Renal pelvis (tissue), 4 donors: ENCODE data around the gene CACNA1C. TPM values are rescaled to one million over a fixed set of nuclear protein-coding genes. Genes with fewer than 3 reads are reported as not detected.
"Not testable (repeated sequence)": the region's sequence is repeated elsewhere in the genome, so short reads cannot be mapped to it uniquely, and the experiment has no call there.

Experiments used
- DNase-seq: peaks from one replicate; pipeline ENCODE4 v3.0.0-alpha.2; 2013
- polyA plus RNA-seq, 3 donors: library from polyadenylated mRNA; unstranded; fragments of 120-200 nt; gene quantifications; one replicate each; pipeline ENCODE4 v1.2.1, GENCODE V29; 2013; ENCODE audit not compliant: insufficient read length in 3 of 3

The CACNA1C gene
- polyA plus RNA-seq, 3 donors: 7.1 to 12.2 (median 10.0) TPM

GRCh38 chr12:2074792-2075191, 22.0 kb downstream of the CACNA1C start:
- no peak for DNase-seq

- DNase-seq: no peak
Measured at GRCh38 chr12:2075508-2076195, 22.9 kb downstream of the CACNA1C start.

- no peak for DNase-seq
Measured at GRCh38 chr12:2076196-2076570, 23.4 kb downstream of the CACNA1C start.

GRCh38 chr12:2076728-2077127, 23.9 kb downstream of the CACNA1C start:
- no peak for DNase-seq

GRCh38 chr12:2080604-2081003, 27.8 kb downstream of the CACNA1C start:
- no peak for DNase-seq

- DNase-seq: no peak
Measured at GRCh38 chr12:2082321-2082720, 29.5 kb downstream of the CACNA1C start.

GRCh38 chr12:2083008-2083407, 30.2 kb downstream of the CACNA1C start:
- DNase-seq: no peak

- DNase-seq: no peak
Measured at GRCh38 chr12:2083561-2083960, 30.8 kb downstream of the CACNA1C start.

- no peak for DNase-seq
Measured at GRCh38 chr12:2084553-2085296, 31.9 kb downstream of the CACNA1C start.

GRCh38 chr12:2092354-2092753, 39.6 kb downstream of the CACNA1C start:
- no peak for DNase-seq

- no peak for DNase-seq
Measured at GRCh38 chr12:2092890-2093289, 40.1 kb downstream of the CACNA1C start.

GRCh38 chr12:2094597-2094996, 41.8 kb downstream of the CACNA1C start:
- DNase-seq: no peak

GRCh38 chr12:2095878-2096277, 43.1 kb downstream of the CACNA1C start:
- no peak for DNase-seq

- DNase-seq: no peak
Measured at GRCh38 chr12:2097617-2098016, 44.8 kb downstream of the CACNA1C start.

GRCh38 chr12:2098852-2099251, 46.1 kb downstream of the CACNA1C start:
- no peak for DNase-seq

GRCh38 chr12:2099595-2099994, 46.8 kb downstream of the CACNA1C start:
- no peak for DNase-seq

GRCh38 chr12:2101359-2101758, 48.6 kb downstream of the CACNA1C start:
- no peak for DNase-seq

GRCh38 chr12:2101771-2102170, 49.0 kb downstream of the CACNA1C start:
- no peak for DNase-seq

- DNase-seq: not testable (repeated sequence)
Measured at GRCh38 chr12:2102736-2103135, 49.9 kb downstream of the CACNA1C start.

- DNase-seq: not testable (repeated sequence)
Measured at GRCh38 chr12:2105387-2105786, 52.6 kb downstream of the CACNA1C start.

- DNase-seq: no peak
Measured at GRCh38 chr12:2108166-2108565, 55.4 kb downstream of the CACNA1C start.

GRCh38 chr12:2108975-2109671, 56.3 kb downstream of the CACNA1C start:
- DNase-seq: no peak

- DNase-seq: no peak
Measured at GRCh38 chr12:2110127-2110526, 57.3 kb downstream of the CACNA1C start.
